NB4 (cell line): ENCODE data around the gene ADGRG2.

Source experiments
- POLR2A ChIP-seq: IDR thresholded peaks from 2 replicates; pipeline ENCODE4 v1.6.1; 2011; ENCODE audit warnings: mild to moderate bottlenecking; ENCODE audit not compliant: insufficient read length; ENCODE audit errors: extremely low read depth
- TF ChIP-seq, protein P1 (sequence below): IDR thresholded peaks from one replicate; pipeline ENCODE4 v1.5.1; 2012; ENCODE audit warnings: low read depth, low read length

GRCh38 chrX:18941896-18942295 lies 180.4 kb downstream of the ADGRG2 start:
- TF ChIP-seq, protein P1, sequence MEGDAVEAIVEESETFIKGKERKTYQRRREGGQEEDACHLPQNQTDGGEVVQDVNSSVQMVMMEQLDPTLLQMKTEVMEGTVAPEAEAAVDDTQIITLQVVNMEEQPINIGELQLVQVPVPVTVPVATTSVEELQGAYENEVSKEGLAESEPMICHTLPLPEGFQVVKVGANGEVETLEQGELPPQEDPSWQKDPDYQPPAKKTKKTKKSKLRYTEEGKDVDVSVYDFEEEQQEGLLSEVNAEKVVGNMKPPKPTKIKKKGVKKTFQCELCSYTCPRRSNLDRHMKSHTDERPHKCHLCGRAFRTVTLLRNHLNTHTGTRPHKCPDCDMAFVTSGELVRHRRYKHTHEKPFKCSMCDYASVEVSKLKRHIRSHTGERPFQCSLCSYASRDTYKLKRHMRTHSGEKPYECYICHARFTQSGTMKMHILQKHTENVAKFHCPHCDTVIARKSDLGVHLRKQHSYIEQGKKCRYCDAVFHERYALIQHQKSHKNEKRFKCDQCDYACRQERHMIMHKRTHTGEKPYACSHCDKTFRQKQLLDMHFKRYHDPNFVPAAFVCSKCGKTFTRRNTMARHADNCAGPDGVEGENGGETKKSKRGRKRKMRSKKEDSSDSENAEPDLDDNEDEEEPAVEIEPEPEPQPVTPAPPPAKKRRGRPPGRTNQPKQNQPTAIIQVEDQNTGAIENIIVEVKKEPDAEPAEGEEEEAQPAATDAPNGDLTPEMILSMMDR, result no peak
- no peak for TF ChIP-seq POLR2A
